Psoas muscle (tissue), 8 donors: ENCODE data around the gene SMG9. TPM values are rescaled to one million over a fixed set of nuclear protein-coding genes. Genes with fewer than 3 reads are reported as not detected.
"Not testable (repeated sequence)": the region's sequence is repeated elsewhere in the genome, so short reads cannot be mapped to it uniquely, and the experiment has no call there.

Source experiments
- ATAC-seq, 4 donors: fragments of 200-7000 bp; cut with Tn5 transposase; one replicate each; pipeline ENCODE4 v1.9.1; 2020; ENCODE audit warnings: moderate library complexity in 3 of 4, mild to moderate bottlenecking in 2 of 4
- DNase-seq, 2 donors: peaks; one replicate each; pipeline ENCODE4 v3.0.0-alpha.2; 2020
- H3K27ac ChIP-seq: fragments of 200-600 bp; one replicate; pipeline ENCODE4 v1.8.0; 2022
- H3K27me3 ChIP-seq, 3 donors: fragments of 200-600 bp in 1 of 3; one replicate each; pipeline versions ENCODE4 v1.6.1 to v1.8.0; 2013 to 2022; ENCODE audit warnings: low read length in 2 of 3, mild to moderate bottlenecking in 2 of 3, moderate library complexity in 1 of 3; ENCODE audit not compliant: insufficient read depth in 3 of 3
- H3K36me3 ChIP-seq, 2 donors: fragments of 200-600 bp in 1 of 2; one replicate each; pipeline versions ENCODE4 v1.6.1 to v1.8.0; 2013 to 2022; ENCODE audit warnings: low read depth in 1 of 2, mild to moderate bottlenecking in 1 of 2, moderate library complexity in 1 of 2; ENCODE audit not compliant: insufficient read depth in 1 of 2
- H3K4me1 ChIP-seq: fragments of 200-600 bp; one replicate; pipeline ENCODE4 v1.8.0; 2022
- H3K4me3 ChIP-seq: fragments of 200-600 bp; one replicate; pipeline ENCODE4 v1.8.0; 2022; ENCODE audit warnings: mild to moderate bottlenecking
- H3K9me3 ChIP-seq: fragments of 200-600 bp; one replicate; pipeline ENCODE4 v1.8.0; 2022
- whole genome bisulfite sequencing, 3 donors: extraction: QIAGEN DNeasy Blood & Tissue Kit; methylation state at CpG; one replicate each; pipeline versions ENCODE4 v1.1.6 to v1.1.7; 2013; 5-methylcytosine and 5-hydroxymethylcytosine counted together
- intact Hi-C, 2 donors: fragments of 100-400 bp; cut with DNase I; formaldehyde crosslinking; loops; one replicate each; pipeline versions ENCODE4 v1.11.0 to v1.14.2; 2022
- polyA plus RNA-seq, 3 donors: library from polyadenylated mRNA; stranded (reverse); fragments of 200-250 nt; gene quantifications; one replicate each; pipeline ENCODE4 v1.2.3, GENCODE V29; 2013
- total RNA-seq, 4 donors: library from RNA; stranded (reverse); fragmentation: NEBNext Ultra II Directional in 2 of 4; extraction: Animal tissue kit (Norgen Biotek cat#: 25700) in 2 of 4; gene quantifications; one replicate each; pipeline versions ENCODE4 v1.2.1 to v1.2.4, GENCODE V29; 2021 to 2023
- TF ChIP-seq, protein P1 (sequence below): fragments of 200-600 bp; IDR thresholded peaks from one replicate; pipeline ENCODE4 v1.8.0; 2022; ENCODE audit warnings: antibody characterized with exemption
- donor health status: healthy with polysubstance abuse.
- donor health status: DM: no; HTN: no; CAD: no; lungs with moderate emphysema.
- donor health status: Bipolar disorder and iron deficiency.
- donor health status: healthy.
- donor health status: DM: yes; HTN: yes; CAD: no.
- donor health status: DM: no; HTN: no; CAD: no.
- donor health status: DM: no; HTN: no; CAD: no.
- donor health status: DM: yes; HTN: yes; CAD: no.

Gene SMG9
- total and polyA plus RNA-seq, 7 donors: 10.1 to 29.1 (median 13.8) TPM

DNA sequence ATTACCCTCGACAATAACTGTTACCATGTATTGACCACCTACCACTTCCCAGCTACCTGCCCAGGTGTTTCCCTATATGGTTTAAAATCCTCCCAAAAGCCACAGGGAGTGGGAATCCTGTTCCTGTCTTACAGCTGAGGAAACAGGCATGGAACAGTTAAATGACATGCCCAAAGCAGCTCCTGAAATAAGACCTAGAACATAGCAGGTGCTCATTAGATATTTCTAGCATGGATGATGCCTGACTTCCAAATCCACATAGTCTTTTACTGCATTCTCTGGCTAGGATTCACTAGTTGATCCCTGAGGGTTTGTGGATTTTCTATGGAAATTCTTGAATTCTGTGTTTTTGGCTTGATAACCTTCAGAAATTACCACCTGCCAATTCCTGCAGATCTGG lies 13.1 kb upstream of the SMG9 start:
- no peaks in the 10 kb centered on the region for H3K36me3 ChIP-seq
- peaks cover 0 to 12% (median 3%) of the 10 kb centered on the region in 3 donors for H3K27me3 ChIP-seq
- ATAC-seq (no peak), DNase-seq (no peak)
- no peaks in the 10 kb centered on the region for H3K4me1 ChIP-seq
- H3K9me3 ChIP-seq: no peaks in the 10 kb centered on the region
- no peak overlapping the region for H3K4me3 ChIP-seq
- TF ChIP-seq, protein P1, sequence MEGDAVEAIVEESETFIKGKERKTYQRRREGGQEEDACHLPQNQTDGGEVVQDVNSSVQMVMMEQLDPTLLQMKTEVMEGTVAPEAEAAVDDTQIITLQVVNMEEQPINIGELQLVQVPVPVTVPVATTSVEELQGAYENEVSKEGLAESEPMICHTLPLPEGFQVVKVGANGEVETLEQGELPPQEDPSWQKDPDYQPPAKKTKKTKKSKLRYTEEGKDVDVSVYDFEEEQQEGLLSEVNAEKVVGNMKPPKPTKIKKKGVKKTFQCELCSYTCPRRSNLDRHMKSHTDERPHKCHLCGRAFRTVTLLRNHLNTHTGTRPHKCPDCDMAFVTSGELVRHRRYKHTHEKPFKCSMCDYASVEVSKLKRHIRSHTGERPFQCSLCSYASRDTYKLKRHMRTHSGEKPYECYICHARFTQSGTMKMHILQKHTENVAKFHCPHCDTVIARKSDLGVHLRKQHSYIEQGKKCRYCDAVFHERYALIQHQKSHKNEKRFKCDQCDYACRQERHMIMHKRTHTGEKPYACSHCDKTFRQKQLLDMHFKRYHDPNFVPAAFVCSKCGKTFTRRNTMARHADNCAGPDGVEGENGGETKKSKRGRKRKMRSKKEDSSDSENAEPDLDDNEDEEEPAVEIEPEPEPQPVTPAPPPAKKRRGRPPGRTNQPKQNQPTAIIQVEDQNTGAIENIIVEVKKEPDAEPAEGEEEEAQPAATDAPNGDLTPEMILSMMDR: no peak
- H3K27ac ChIP-seq: no peak overlapping the region
- 62 to 81% (median 74%) methylated on average over 1 of the region's 1 CpG for whole genome bisulfite sequencing, 3 donors
- intact Hi-C loops: no loop called here

DNA sequence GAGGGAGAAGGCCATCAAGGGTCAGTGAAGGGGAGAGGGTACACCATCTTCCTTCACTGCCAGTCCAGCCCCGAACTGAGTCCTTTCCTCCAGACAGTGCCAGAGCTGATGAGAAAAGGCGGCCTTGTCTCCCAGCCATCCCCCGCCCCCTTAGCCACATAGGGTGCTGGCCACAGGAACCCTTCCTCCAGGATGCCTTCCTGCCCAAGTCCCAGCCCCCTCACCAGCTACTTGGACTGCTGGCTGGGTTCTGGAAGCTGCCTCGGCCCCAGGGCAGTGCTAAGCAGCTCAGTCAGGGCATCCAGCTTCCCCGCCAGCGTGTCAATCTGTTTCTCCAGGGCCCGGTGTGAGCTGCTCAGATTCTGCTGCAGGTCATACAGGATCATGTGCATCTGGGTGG lies 12.6 kb upstream of the SMG9 start:
- Histone ChIP-seq H3K9me3 (no peaks in the 10 kb centered on the region), H3K36me3 (no peaks in the 10 kb centered on the region), H3K4me3 (no peak overlapping the region), H3K27ac (no peak overlapping the region), H3K27me3 (peaks cover 0 to 9% (median 3%) of the 10 kb centered on the region in 3 donors), H3K4me1 (no peaks in the 10 kb centered on the region)
- WGBS, 3 donors: 68 to 77% (median 70%) methylated on average over 7 of the region's 7 CpGs
- DNase-seq: no peak
- TF ChIP-seq, protein P1: no peak
- intact Hi-C loops: no loop called here
- ATAC-seq: no peak

DNA sequence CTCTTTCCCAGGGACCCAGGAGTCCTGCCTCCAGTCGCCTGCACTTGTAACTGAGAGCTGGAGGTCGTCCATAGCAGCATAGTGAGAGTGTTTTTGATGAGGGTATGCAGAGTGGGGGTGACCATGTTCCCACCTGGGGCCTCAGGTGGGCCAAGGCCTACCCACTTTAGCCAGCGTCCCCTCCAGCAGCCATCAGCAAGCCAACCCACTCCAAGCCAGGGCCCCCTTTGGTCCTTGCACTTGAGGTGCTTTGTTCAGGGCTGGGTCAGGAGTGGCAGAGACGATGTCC lies 11.9 kb upstream of the SMG9 start:
- H3K36me3 ChIP-seq: no peaks in the 10 kb centered on the region
- H3K4me3 ChIP-seq: no peak overlapping the region
- H3K27me3 ChIP-seq: peaks cover 0 to 5% (median 3%) of the 10 kb centered on the region in 3 donors
- TF ChIP-seq, protein P1: no peak
- WGBS, 3 donors: 69 to 72% (median 72%) methylated on average over 4 of the region's 4 CpGs
- intact Hi-C loops: no loop called here
- H3K9me3 ChIP-seq: no peaks in the 10 kb centered on the region
- no peak for ATAC-seq
- H3K27ac ChIP-seq: no peak overlapping the region
- DNase-seq: no peak
- no peaks in the 10 kb centered on the region for H3K4me1 ChIP-seq

DNA sequence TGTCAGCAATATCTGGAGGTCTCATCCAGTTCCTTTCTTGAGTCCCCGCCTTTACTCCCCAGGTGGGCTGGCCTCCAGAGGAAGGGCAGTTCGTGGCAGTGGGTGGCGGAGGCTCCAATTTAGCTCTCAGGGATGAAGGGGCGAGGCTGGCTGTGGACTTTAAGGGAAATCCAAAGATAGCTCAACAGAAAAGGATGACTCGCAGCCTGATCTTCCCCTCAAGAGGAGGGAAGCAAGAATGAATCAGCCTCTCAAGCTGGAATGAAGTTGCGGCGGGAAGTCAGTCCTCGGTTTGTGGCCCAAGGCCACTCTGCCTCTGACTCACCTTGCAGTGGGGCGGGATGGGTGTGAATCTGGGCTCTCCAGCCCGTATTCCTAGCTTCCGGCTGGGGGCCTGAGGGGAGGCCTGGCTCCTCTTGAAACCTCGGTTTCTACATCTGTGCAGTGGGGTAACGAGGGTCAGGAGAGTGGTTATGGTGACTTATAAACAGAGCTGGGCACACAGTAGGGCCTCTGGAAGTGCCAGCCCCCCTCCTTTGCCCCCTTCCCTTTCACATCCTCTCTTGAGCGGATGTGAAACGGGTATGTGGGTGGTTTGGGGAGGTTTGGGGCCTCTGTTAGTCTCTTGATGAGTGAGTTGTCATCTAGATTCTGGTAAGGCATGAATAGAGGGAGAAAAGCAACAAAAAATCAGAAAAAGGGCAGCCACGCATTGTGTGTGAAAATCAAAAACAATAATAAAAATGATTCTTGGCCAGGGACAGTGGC lies 10.5 kb upstream of the SMG9 start:
- no peaks in the 10 kb centered on the region for H3K36me3 ChIP-seq
- H3K4me3 ChIP-seq: no peak overlapping the region
- peaks cover 0 to 3% (median 0%) of the 10 kb centered on the region in 3 donors for H3K27me3 ChIP-seq
- peak; percentile 74 to 82 for DNase-seq
- 56 to 59% (median 58%) methylated on average over 16 of the region's 16 CpGs for WGBS, 3 donors
- no peak overlapping the region for H3K27ac ChIP-seq
- H3K9me3 ChIP-seq: no peaks in the 10 kb centered on the region
- intact Hi-C loops: no loop called here
- peak; percentile 47 to 76 (median 58) for ATAC-seq
- no peaks in the 10 kb centered on the region for H3K4me1 ChIP-seq
- TF ChIP-seq, protein P1: no peak

DNA sequence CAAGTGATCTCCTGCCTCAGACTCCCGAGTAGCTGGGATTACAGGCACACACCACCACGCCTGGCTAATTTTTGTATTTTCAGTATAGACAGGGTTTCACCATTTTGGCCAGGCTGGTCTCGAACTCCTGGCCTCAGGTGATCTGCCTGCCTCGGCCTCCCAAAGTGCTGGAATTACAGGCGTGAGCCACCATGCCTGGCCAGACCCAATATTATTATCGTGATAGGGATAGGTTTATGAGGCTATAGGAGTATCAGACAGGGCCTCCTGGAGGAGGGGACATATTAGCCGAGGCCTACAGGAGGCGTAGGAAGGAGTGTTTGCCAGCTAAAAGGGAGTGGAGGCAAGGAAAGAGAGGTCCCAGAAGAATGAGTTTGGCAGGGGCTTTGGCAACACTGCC lies 9.9 kb upstream of the SMG9 start:
- ATAC-seq (peak in 1 of 4 donors; percentile 10), DNase-seq (peak in 1 of 2 donors; percentile 2)
- H3K36me3 ChIP-seq, intact Hi-C loops, H3K27ac ChIP-seq, H3K4me1 ChIP-seq, H3K27me3 ChIP-seq, H3K9me3 ChIP-seq, H3K4me3 ChIP-seq: not testable (repeated sequence)
- WGBS, 3 donors: 77 to 87% (median 80%) methylated on average over 8 of the region's 8 CpGs
